Naive thymus-derived CD4-positive, alpha-beta T cell (primary cell): ENCODE data around the gene DHFR2. TPM values are rescaled to one million over a fixed set of nuclear protein-coding genes. Genes with fewer than 3 reads are reported as not detected.
A peak's percentile ranks its signal among the peaks of the same experiment; 100 is the strongest.
"Not testable (repeated sequence)": the region's sequence is repeated elsewhere in the genome, so short reads cannot be mapped to it uniquely, and the experiment has no call there.

ENCODE experiments used
- ATAC-seq: fragments of 150-1000 bp; cut with Tn5 transposase; 2 replicates; pipeline ENCODE4 v1.10.0; 2021; ENCODE audit warnings: mild to moderate bottlenecking, moderate library complexity
- CTCF ChIA-PET: fragments of 350-600 bp; sonication (Branson Sonifier 250); formaldehyde crosslinking; loops from one replicate; lab custom pipeline; 2021; ENCODE audit warnings: antibody characterized with exemption; lab: Charles Lee
- POLR2A ChIA-PET: fragments of 350-600 bp; sonication (Branson Sonifier 250); formaldehyde crosslinking; loops from one replicate; lab custom pipeline; 2021; ENCODE audit warnings: antibody characterized with exemption, inconsistent platforms; lab: Charles Lee
- DNase-seq, 9 donors: peaks; one replicate each; pipeline versions ENCODE4 v3.0.0 to v3.0.0-alpha.2; 2020 to 2022; ENCODE audit warnings: mixed read lengths in 1 of 9
- H3K27ac ChIP-seq: one replicate; pipeline ENCODE4 v1.7.0; 2013; ENCODE audit warnings: mild to moderate bottlenecking, low read depth, low read length, moderate library complexity
- H3K27me3 ChIP-seq, 2 donors: one replicate each; pipeline ENCODE4 v1.7.0; 2013; ENCODE audit warnings: low read length in 2 of 2, mild to moderate bottlenecking in 2 of 2, moderate library complexity in 2 of 2; ENCODE audit not compliant: control insufficient read depth in 2 of 2, insufficient read depth in 2 of 2
- H3K36me3 ChIP-seq, 3 experiments: 1 replicate in 2 of 3; 2 replicates in 1 of 3; pipeline ENCODE4 v1.7.0; 2013; ENCODE audit warnings: low read length in 3 of 3, mild to moderate bottlenecking in 3 of 3, moderate library complexity in 1 of 3; ENCODE audit not compliant: insufficient read depth in 3 of 3, control insufficient read depth in 2 of 3
- H3K4me1 ChIP-seq, 2 donors: one replicate each; pipeline ENCODE4 v1.7.0; 2013; ENCODE audit warnings: low read length in 2 of 2, mild to moderate bottlenecking in 2 of 2, moderate library complexity in 1 of 2; ENCODE audit not compliant: control insufficient read depth in 2 of 2, insufficient read depth in 2 of 2
- H3K4me3 ChIP-seq: 2 replicates; pipeline ENCODE4 v1.7.0; 2013; ENCODE audit warnings: mild to moderate bottlenecking, low read length
- H3K9me3 ChIP-seq, 3 experiments: 1 replicate in 2 of 3; 2 replicates in 1 of 3; pipeline ENCODE4 v1.7.0; 2013; ENCODE audit warnings: low read length in 3 of 3; ENCODE audit not compliant: control insufficient read depth in 2 of 3
- H3K27ac Mint-ChIP-seq, 9 donors: one replicate each; pipeline ENCODE4 v1.8.0; 2020 to 2022; ENCODE audit warnings: mixed read lengths in 9 of 9, mild to moderate bottlenecking in 8 of 9, moderate library complexity in 5 of 9, inconsistent platforms in 2 of 9
- H3K27me3 Mint-ChIP-seq, 5 donors: one replicate each; pipeline ENCODE4 v1.8.0; 2021 to 2022; ENCODE audit warnings: mixed read lengths in 5 of 5, mild to moderate bottlenecking in 1 of 5
- H3K36me3 Mint-ChIP-seq, 5 donors: one replicate each; pipeline ENCODE4 v1.8.0; 2020 to 2022; ENCODE audit warnings: mixed read lengths in 5 of 5, mild to moderate bottlenecking in 3 of 5, inconsistent platforms in 1 of 5
- H3K4me1 Mint-ChIP-seq, 7 donors: one replicate each; pipeline ENCODE4 v1.8.0; 2020 to 2022; ENCODE audit warnings: mixed read lengths in 7 of 7, mild to moderate bottlenecking in 3 of 7, inconsistent platforms in 1 of 7
- H3K4me3 Mint-ChIP-seq, 10 donors: one replicate each; pipeline ENCODE4 v1.8.0; 2020 to 2022; ENCODE audit warnings: mild to moderate bottlenecking in 10 of 10, mixed read lengths in 10 of 10, moderate library complexity in 6 of 10, inconsistent platforms in 2 of 10
- H3K9me3 Mint-ChIP-seq, 11 donors: one replicate each; pipeline ENCODE4 v1.8.0; 2020 to 2022; ENCODE audit warnings: mixed read lengths in 11 of 11, mild to moderate bottlenecking in 4 of 11, inconsistent platforms in 1 of 11, moderate library complexity in 1 of 11
- intact Hi-C, 2 donors: fragments of 100-400 bp; cut with micrococcal nuclease; formaldehyde crosslinking; loops; one replicate each; pipeline ENCODE4 v1.15.1; 2023
- polyA plus RNA-seq, 2 donors: library from polyadenylated mRNA; unstranded; fragments of 300-500 nt; fragmentation: Illumina TruSeq; gene quantifications; one replicate each; pipeline ENCODE4 v1.2.3, GENCODE V29; 2021
- total RNA-seq, 6 experiments: library from RNA in 5 of 6; stranded (reverse) in 5 of 6; gene quantifications; 1 replicate in 5 of 6; 2 replicates in 1 of 6; pipeline ENCODE4 v1.2.3 and lab custom pipeline; 2021 to 2026

The DHFR2 gene
- total RNA-seq (10 to 100 TPM in 2 of 5 experiments, 1 to 10 TPM in 3; 1.5 to 17.9 (median 9.0) TPM), polyA plus RNA-seq (1 to 10 TPM; 3.0 to 5.2 TPM), total RNA-seq (lab: John Stamatoyannopoulos, UW) (6.6 reads per million, percentile 28 among the genes with 10 or more reads in this experiment)

DNA sequence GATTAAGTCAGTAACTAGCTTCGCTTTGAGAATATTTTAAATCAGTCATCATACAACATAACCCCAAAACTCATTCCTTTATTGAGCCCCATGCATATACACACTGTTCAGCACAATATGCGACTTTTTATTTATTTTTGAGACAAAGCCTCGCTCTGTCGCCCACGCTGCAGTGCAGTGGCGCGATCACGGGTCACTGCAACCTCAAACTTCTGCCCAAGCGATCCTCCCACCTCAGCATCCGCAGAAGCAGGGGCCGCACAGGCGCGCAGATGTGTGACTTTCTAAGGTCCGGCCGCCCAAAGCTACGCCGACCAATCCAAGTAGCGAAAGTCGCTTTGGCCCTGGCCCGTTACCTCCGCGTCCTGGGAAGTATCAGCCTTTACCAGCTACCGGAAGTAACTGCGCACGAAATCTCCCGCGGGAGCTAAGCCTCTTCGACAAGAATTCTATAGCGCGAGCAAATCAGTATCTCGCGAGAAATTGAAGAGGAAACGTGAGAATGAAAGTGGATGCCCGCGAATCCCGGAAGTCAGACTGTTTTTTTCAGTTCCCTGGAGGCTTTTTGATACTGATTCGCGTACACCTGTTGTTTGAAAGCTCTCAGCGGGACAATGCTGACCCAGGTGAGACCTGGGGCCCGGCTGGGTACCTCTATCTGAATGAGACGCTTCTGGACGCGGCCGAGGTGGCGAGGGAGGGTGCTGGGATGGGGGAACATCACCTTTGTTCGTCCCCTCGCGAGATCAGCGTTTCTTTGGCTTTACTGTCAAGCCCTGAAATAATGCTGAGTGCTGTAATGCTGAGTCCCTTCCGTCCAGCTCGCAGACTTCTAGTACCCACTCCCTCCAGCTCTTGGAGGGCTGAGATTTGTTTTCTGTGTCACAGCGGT lies at the start of gene DHFR2, which contains the start of gene NSUN3:
TSS of gene DHFR2 (minus strand) at position 404 of the 892 bp plus-strand sequence. CDS start 1,405 bp downstream, outside the sequence.
TSS of gene NSUN3 (plus strand) at position 549 of the 892 bp plus-strand sequence. CDS start at position 615, 66 bp downstream.
- peaks cover 16 to 43% (median 33%) of the 10 kb centered on the region in 5 donors for H3K36me3 Mint-ChIP-seq
- no peaks in the 10 kb centered on the region for H3K27me3 ChIP-seq
- H3K27ac Mint-ChIP-seq = peak within 1 kb of the TSS; percentile 98 to 100 (median 100)
- H3K27ac ChIP-seq = peak within 1 kb of the TSS; percentile 94
- H3K9me3 Mint-ChIP-seq = peaks cover 0 to 5% (median 0%) of the 10 kb centered on the region in 11 donors
- H3K4me1 Mint-ChIP-seq = peaks cover 30 to 73% (median 59%) of the 10 kb centered on the region in 7 donors
- peak; percentile 90 for ATAC-seq
- peak; percentile 70 to 94 (median 90) for DNase-seq
- CTCF ChIA-PET = interaction anchor here (0.6 to 1.0 kb wide), 2 partner anchors 26 to 60 kb away, joined by 5 read pairs; no protein-coding TSS in a partner anchor
- peaks cover 0 to 25% (median 0%) of the 10 kb centered on the region in 3 experiments for H3K36me3 ChIP-seq
- H3K27me3 Mint-ChIP-seq = no peaks in the 10 kb centered on the region
- H3K4me1 ChIP-seq = peaks cover 18 to 20% of the 10 kb centered on the region in 2 donors
- POLR2A ChIA-PET = interaction anchor here (0.6 to 2.4 kb wide), 18 partner anchors 9 to 89 kb away, joined by 3 to 10 read pairs (median 4); partner anchors contain the start of gene PROS1
- H3K4me3 Mint-ChIP-seq = peak within 1 kb of the TSS; percentile 93 to 100 (median 98)
- intact Hi-C loops = loop anchor here (1.0 to 10.0 kb wide), 4 partner anchors 18 to 218 kb away; partner anchors contain the start of gene ARL13B (in 2 of the 2)
- H3K4me3 ChIP-seq = peak within 1 kb of the TSS; percentile 71
- H3K9me3 ChIP-seq = no peaks in the 10 kb centered on the region

GRCh38 chr3:94110854-94111253 lies 48.1 kb upstream of the DHFR2 start:
- ATAC-seq (no peak), DNase-seq (no peak)
- Mint-ChIP-seq H3K27ac (no peak overlapping the region), H3K36me3 (peaks cover 7 to 43% (median 20%) of the 10 kb centered on the region in 5 donors), H3K4me1 (peaks cover 0 to 9% (median 5%) of the 10 kb centered on the region in 7 donors), H3K9me3 (no peaks in the 10 kb centered on the region), H3K27me3 (no peaks in the 10 kb centered on the region), H3K4me3 (no peak overlapping the region)
- ChIA-PET POLR2A (no interaction called here), CTCF (interaction anchor here (0.9 kb wide), 1 partner anchor 9 kb away, joined by 3 read pairs; no protein-coding TSS in a partner anchor)
- Histone ChIP-seq H3K4me3 (no peak overlapping the region), H3K9me3 (no peaks in the 10 kb centered on the region), H3K27ac (no peak overlapping the region), H3K36me3 (peaks cover 0 to 13% (median 4%) of the 10 kb centered on the region in 3 experiments), H3K27me3 (no peaks in the 10 kb centered on the region), H3K4me1 (no peaks in the 10 kb centered on the region)
- intact Hi-C loops = no loop called here

DNA sequence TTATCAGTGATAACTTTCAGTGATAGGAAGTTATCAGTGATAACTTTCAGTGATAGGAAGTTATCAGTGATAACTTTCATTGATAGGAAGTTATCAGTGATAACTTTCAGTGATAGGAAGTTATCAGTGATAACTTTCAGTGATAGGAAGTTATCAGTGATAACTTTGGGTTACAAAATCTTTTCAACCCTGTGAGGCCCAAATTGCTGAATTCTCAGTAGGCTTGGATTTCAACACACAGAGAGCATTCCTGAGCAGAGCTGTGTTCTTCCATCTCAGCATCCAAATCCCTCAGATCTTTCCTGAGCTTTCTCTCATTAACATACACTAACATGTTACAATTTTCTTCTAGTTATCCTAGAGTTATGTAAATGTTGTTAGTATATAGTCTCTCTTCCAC lies 47.5 kb upstream of the DHFR2 start:
- peaks cover 7 to 45% (median 22%) of the 10 kb centered on the region in 5 donors for H3K36me3 Mint-ChIP-seq
- DNase-seq, H3K4me3 ChIP-seq, intact Hi-C loops, ATAC-seq, H3K27me3 Mint-ChIP-seq, H3K4me1 Mint-ChIP-seq, CTCF ChIA-PET, H3K9me3 Mint-ChIP-seq, H3K4me1 ChIP-seq, H3K27ac ChIP-seq, H3K4me3 Mint-ChIP-seq, H3K27me3 ChIP-seq, H3K9me3 ChIP-seq, POLR2A ChIA-PET: not testable (repeated sequence)
- H3K36me3 ChIP-seq = peaks cover 0 to 13% (median 4%) of the 10 kb centered on the region in 3 experiments
- peak overlapping the region in 1 of 9 donors; percentile 2 for H3K27ac Mint-ChIP-seq

GRCh38 chr3:94106268-94106667 lies 43.6 kb upstream of the DHFR2 start:
- ChIA-PET CTCF (no interaction called here), POLR2A (no interaction called here)
- H3K9me3 Mint-ChIP-seq = no peaks in the 10 kb centered on the region
- peaks cover 0 to 40% (median 9%) of the 10 kb centered on the region in 5 donors for H3K36me3 Mint-ChIP-seq
- no peak overlapping the region for H3K4me3 Mint-ChIP-seq
- no peak for ATAC-seq
- DNase-seq = no peak
- Histone ChIP-seq H3K9me3 (no peaks in the 10 kb centered on the region), H3K4me3 (no peak overlapping the region), H3K36me3 (peaks cover 0 to 14% (median 0%) of the 10 kb centered on the region in 3 experiments), H3K27ac (no peak overlapping the region), H3K4me1 (no peaks in the 10 kb centered on the region), H3K27me3 (no peaks in the 10 kb centered on the region)
- peaks cover 0 to 2% (median 0%) of the 10 kb centered on the region in 7 donors for H3K4me1 Mint-ChIP-seq
- intact Hi-C loops = no loop called here
- H3K27ac Mint-ChIP-seq = peak overlapping the region in 2 of 9 donors; percentile 23 to 63
- H3K27me3 Mint-ChIP-seq = no peaks in the 10 kb centered on the region

DNA sequence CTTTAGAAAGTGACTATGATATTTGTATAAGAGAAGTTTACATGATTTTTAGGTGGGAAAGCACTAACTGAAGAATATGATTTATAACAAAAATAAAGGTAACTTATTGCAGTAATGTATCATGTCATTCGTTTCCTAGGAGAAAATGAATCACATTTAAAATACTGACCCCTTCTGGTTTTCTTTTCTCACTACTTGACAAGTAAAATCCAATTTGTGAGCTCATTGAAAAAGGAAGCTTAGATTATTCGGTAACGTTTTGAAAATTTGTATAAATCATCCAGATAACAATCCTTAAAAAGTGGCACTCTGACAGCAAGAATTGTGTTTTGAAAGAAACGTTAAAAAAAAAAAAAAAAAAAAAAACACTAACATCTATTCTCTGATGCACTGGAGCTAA lies 39.1 kb upstream of the DHFR2 start:
- no peaks in the 10 kb centered on the region for H3K9me3 ChIP-seq
- H3K27me3 ChIP-seq = no peaks in the 10 kb centered on the region
- H3K4me1 ChIP-seq = no peaks in the 10 kb centered on the region
- ChIA-PET CTCF (interaction anchor here (0.6 to 0.7 kb wide), 2 partner anchors 9 to 65 kb away, joined by 3 to 5 read pairs; no protein-coding TSS in a partner anchor), POLR2A (no interaction called here)
- ATAC-seq = no peak
- no peak for DNase-seq
- H3K4me3 ChIP-seq = no peak overlapping the region
- Mint-ChIP-seq H3K9me3 (no peaks in the 10 kb centered on the region), H3K4me1 (peaks cover 0 to 7% (median 2%) of the 10 kb centered on the region in 7 donors), H3K4me3 (no peak overlapping the region), H3K27me3 (no peaks in the 10 kb centered on the region), H3K27ac (no peak overlapping the region), H3K36me3 (peaks cover 13 to 40% (median 31%) of the 10 kb centered on the region in 5 donors)
- intact Hi-C loops = loop anchor here in 1 of 2 donors (1.0 kb wide), 1 partner anchor 98 kb away; no protein-coding TSS in a partner anchor
- H3K27ac ChIP-seq = no peak overlapping the region
- peaks cover 12 to 26% (median 26%) of the 10 kb centered on the region in 3 experiments for H3K36me3 ChIP-seq

GRCh38 chr3:94099311-94099710 lies 36.6 kb upstream of the DHFR2 start:
- intact Hi-C loops = no loop called here
- H3K4me1 ChIP-seq = no peaks in the 10 kb centered on the region
- CTCF ChIA-PET = no interaction called here
- Mint-ChIP-seq H3K4me3 (no peak overlapping the region), H3K27ac (peak overlapping the region in 1 of 9 donors; percentile 26), H3K27me3 (no peaks in the 10 kb centered on the region), H3K4me1 (peaks cover 0 to 7% (median 0%) of the 10 kb centered on the region in 7 donors), H3K9me3 (no peaks in the 10 kb centered on the region), H3K36me3 (peaks cover 15 to 51% (median 27%) of the 10 kb centered on the region in 5 donors)
- peaks cover 15 to 45% (median 26%) of the 10 kb centered on the region in 3 experiments for H3K36me3 ChIP-seq
- H3K4me3 ChIP-seq = no peak overlapping the region
- H3K27me3 ChIP-seq = no peaks in the 10 kb centered on the region
- no peaks in the 10 kb centered on the region for H3K9me3 ChIP-seq
- DNase-seq (no peak), ATAC-seq (no peak)
- no peak overlapping the region for H3K27ac ChIP-seq
- POLR2A ChIA-PET = no interaction called here
